Measurements from ENCODE around the gene KDM7A.
"Not testable (repeated sequence)": the region's sequence is repeated elsewhere in the genome, so short reads cannot be mapped to it uniquely, and the experiment has no call there.

The KDM7A gene

DNA sequence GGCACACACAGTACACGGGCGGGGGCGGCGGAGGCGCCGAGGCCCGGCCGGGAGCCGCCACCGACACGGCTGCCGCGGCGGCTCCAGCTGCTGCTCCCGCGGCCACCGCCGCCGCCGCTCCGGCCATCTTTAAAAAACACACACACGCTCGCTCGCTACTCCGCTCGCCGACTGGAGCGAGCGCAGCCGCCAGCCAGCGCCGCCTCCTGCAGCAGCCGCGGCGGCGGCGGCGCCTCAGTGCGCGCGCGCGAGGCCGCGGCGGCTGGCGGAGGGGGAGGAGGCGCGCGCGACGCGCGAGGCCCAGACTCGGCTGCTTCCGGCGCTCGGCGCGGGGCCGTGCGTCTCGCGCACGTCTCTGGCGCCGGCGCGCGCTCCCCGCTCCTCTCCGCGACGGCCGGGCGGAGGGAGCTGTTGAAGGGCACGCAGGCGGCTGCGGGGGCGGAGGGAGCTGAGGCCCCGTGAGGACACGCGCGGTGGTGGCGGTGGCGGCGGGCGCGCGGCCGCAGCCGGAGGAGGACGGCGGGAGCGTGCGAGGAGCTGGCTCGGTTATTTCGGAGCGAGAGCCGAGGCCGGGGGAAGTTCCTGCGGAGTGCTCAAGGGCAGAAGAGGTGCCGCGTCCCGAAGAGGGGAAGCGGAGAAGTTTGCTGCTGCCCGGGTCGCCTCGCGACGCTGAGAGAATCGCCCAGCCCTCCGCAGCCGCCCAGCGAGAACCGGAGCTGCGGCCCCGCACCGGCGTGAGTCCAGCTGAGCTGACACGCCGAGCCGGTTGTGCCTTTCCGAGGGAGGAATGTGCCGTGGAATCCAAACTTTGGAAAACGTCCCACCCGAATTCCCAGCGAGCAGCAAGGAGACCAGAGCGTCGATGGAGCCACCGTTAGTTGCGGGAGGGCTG lies at the start of gene KDM7A:
TSS of gene KDM7A (minus strand) at position 173 of the 892 bp plus-strand sequence. CDS start at position 127, 46 bp downstream.
- DNase-seq: peak; percentile 90

DNA sequence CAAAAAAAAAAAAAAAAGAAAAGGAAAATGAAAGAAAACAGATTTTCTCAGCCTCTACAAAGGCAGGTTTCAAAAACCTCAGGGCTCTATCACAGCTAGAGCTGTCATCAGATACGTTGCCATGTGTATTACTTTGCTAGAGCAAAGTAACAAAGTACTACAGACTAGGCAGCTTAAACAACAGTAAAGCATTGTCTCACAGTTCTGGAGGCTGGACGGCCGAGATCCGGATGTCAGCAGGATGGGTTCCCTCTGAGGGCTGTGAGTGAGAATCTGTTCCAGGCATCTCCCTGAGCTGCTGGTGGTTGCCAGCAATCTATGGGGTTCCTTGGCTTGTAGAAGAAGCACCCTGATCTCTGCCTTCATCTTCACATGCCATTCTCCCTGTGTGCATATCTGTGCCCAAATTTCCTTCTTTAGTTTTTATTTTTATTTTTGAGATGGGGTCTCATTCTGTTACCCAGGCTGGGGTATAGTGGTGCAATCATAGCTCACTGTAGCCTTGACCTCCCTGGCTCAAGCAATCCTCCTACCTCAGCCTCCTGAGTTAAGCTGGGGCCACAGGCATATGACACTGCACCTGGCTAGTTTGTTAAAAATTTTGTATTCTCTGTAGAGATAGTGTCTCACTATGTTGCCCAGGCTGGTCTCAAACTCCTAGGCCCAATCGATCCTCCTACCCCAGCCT lies 48.9 kb upstream of the KDM7A start:
- DNase-seq: no peak

- DNase-seq: peak; percentile 30
Measured at GRCh38 chr7:140223515-140224221, 46.9 kb upstream of the KDM7A start.

GRCh38 chr7:140222814-140223213 lies 46.0 kb upstream of the KDM7A start:
- DNase-seq: no peak

DNA sequence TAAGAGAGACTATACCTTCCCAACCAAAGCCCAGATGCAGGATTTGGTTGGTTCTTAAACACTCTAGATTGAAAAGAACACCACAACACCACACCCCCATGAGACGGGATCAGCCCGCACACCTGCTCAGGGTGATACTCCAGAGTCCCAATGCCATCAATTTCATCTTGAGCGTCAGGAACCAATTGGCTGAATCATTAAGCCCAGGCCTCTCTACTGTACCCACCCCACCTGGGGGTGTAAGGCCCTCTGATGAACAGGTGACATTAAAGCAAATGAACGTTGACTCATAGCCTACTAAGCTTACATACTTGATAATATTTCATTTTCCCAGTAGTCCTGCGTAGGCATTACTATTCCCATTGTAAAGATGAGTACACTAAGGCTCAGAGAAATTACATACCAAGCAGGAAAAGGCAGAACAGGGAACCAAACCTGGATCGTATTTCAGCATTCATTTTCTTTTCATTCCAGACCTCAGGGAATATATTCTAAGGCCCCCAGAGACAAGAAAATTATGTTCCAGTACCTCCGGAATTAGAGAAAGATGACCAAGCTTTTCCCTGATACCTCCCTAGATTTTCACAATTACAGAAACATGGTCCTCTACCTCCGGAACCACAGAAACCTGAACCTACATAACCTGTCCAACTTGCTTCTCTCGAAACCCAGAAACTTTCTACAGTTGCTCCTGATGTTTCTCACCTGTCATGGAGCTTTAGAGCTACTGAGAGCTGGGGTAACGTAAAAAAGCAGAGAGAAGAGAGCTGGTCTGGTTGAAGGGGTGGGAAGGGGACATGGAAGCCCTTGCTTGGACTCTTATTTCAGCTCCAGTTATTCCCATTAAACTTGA lies 43.1 kb upstream of the KDM7A start:
- DNase-seq: no peak

GRCh38 chr7:140218656-140219055 lies 41.9 kb upstream of the KDM7A start:
- DNase-seq: no peak

GRCh38 chr7:140217750-140218501 lies 41.1 kb upstream of the KDM7A start:
- no peak for DNase-seq

DNA sequence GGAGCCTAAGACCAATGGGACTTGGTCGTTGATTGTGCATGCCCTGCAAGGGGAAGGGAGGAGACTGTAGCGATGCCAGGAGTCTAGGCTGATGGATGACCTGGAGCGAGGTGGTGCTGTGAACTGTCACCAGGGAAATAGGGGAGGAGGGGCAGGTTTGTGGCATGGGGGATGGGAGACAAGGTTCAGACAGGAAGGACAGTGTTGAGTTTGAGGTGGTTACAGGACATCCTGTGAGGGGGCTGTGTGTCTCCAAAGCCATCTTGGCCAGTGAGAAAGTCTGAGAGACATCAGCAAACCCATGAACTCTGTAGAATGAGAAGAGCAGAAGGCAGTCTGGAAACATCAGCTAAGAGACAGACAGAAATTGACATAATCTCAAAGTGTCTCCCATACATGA lies 38.5 kb upstream of the KDM7A start:
- no peak for DNase-seq

DNA sequence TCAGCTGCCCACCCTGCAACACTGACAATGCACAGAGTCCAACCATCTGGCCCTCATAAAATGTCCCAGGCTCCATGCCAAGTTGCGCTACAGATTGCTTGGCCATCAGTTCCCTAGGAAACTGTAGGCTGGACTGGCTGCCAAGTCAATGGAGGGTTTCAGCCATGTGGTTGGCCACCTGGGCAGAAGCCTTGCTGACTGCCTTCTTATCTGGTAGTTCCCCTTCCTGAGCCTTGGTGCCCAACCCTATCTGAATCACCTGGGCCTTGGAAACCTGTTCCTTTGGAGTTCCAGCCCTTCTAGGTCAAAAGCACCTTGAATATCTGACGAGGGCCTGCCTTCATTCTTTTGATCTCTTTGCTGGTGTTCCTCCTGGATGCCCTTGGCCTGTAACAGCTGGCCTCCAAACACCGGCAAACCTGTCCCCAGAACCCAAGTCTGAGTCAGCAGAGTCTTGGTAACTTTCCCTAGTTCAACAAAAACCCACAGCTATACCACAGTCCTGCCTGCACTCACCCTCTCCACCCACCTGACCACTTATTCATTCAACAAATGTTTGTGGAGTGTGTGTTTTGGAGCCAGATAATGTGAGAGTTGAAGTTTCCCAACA lies 37.4 kb upstream of the KDM7A start:
- DNase-seq: no peak

DNA sequence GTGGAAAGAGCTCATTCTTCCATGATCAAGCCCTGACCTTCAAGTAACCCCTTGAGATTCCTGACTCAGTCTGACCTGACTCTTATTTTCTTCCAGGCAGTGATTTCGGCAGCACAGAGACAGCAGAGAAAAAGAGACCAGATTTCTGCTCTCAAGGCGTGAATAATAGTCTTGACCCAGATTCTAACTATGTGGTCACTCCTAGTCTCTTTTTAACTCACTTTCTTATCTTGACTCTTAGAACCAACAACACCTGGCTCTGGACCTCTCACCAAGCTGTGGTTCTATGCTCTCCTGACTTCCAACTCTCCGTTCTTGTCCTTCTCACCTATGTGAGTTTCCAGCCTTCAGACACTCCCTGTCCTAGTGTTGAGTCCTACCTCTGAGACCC lies 36.9 kb upstream of the KDM7A start:
- DNase-seq: no peak

- peak; percentile 36 for DNase-seq
Measured at GRCh38 chr7:140212100-140212881, 35.5 kb upstream of the KDM7A start.

DNA sequence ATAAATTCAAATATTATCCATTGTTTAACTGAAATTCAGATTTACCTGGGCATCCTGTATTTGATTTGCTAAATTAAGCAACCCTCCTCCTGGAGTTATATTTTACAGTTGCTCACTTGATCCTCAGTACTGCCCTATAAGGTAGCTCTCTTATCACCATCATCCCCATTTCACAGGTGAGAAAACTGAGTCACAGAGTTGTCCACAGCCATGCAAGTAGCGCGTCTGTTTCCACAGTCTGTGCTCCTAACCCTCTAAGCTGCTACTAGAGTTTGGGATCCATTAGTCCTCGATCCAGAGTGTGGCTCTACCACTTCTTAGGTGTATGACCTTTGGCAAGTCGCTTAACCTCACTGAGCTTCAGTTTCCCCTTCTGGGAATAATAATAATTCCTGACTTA lies 34.9 kb upstream of the KDM7A start:
- no peak for DNase-seq

- peak; percentile 67 for DNase-seq
Measured at GRCh38 chr7:140209866-140210609, 33.3 kb upstream of the KDM7A start.

DNA sequence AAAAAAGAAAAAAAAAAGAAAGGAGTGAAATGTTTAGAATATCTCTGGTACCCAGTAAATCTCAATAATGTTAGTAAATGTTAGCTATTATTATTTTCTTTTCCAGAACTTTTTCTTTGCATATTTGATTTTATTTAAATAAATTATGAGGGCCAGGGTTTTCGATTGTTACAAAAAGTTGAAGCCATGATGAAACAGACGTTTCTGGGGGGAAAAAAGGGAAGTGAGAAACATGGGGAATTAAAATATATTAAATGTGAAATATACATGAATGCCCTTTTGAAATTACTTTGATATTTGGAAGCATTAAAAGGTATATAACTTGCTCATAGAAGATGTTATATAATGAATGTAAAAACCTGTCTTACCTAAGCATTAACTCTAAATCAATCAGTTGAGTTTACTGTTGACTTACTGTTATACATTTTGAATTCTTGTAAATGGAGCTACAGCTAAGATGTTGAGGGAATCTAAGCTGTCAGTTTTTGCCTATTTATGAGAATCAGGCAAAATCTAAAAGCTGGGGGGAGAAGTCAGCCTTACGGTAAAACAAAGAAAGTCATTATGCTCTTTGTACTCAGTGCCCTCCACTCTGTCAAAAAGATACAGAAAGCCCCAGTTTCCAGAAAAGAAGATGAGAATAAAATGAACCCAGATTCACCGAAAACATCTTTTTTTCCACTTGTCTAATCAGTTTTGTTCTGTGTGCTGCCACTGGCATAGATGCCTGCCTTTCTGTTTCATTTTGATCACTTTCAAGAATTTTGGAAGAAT lies 30.0 kb upstream of the KDM7A start:
- no peak for DNase-seq

- DNase-seq: no peak
Measured at GRCh38 chr7:140205600-140205999, 28.8 kb upstream of the KDM7A start.

DNA sequence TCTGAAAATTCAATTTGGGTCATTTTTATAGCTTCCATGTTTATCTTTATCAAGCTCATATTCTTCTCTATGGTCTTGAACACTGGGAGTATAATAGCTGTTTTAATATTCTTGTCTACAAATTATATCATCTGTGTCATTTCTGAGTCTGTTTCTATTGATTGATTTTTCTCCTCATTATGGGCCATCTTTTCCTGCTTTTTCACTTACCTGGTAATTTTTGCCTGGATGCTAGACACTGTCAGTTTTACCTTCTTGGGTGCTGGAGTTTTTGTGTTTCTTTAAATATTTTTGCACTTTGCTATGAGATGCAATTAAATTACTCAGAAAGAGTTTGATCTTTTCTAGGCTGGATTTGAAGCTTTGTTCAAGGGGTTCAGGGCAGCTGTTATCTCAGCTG lies 26.8 kb upstream of the KDM7A start:
- no peak for DNase-seq

GRCh38 chr7:140202942-140203341 lies 26.2 kb upstream of the KDM7A start:
- not testable (repeated sequence) for DNase-seq

DNA sequence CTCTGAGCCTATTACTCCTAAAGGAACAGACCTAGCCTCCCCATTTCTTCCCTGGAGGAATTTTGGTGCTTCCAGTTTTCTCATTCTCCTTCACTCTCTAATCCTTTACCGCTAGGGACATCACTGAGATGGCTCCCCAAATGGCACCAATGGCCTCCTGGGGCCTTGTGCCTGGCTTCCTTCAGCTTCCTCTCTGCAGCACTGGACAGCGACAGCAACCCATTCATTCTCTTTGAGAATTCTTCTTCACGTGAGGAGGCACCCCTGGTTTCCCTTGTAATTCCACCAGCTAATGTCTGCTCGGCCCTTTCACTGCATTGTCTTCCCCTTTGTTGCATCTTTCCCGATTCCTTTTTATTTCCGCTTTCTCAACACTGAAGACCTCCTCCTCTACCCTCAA lies 24.6 kb upstream of the KDM7A start:
- no peak for DNase-seq
